Brain microvascular endothelial cell (primary cell): ENCODE results near the gene XG.

Experiments
- DNase-seq: peaks from one replicate; pipeline ENCODE4 v3.0.0-alpha.2; 2020
- H3K27ac ChIP-seq: fragments of 250-450 bp; sonication (Bioruptor Pico); 2 replicates; pipeline ENCODE4 v1.5.1; 2020; ENCODE audit warnings: mild to moderate bottlenecking, moderate library complexity
- H3K27me3 ChIP-seq: fragments of 250-450 bp; sonication (Bioruptor Pico); replicated peaks from 2 replicates; pipeline ENCODE4 v1.5.1; 2020; ENCODE audit warnings: mild to moderate bottlenecking
- H3K36me3 ChIP-seq: fragments of 250-450 bp; sonication (Bioruptor Pico); replicated peaks from 2 replicates; pipeline ENCODE4 v1.5.1; 2020; ENCODE audit warnings: mild to moderate bottlenecking
- H3K4me3 ChIP-seq: 2 replicates; pipeline ENCODE4 v1.5.1; 2011; ENCODE audit warnings: low read depth, mild to moderate bottlenecking, control low read depth, low read length, moderate library complexity
- CTCF ChIP-seq: IDR thresholded peaks from 2 replicates; pipeline ENCODE4 v1.5.1; 2011; ENCODE audit warnings: low read depth, mild to moderate bottlenecking, moderate library complexity, low read length, control low read depth, inconsistent platforms; ENCODE audit errors: missing control alignments
- in situ Hi-C: cut with HindIII; loops from 2 replicates; pipeline ENCODE4 v1.10.0; 2017; ENCODE audit warnings: low sequenced_read_pairs, low pct_ligation_motif_present

The XG gene

GRCh38 chrX:2855761-2856160 is 103.9 kb downstream of the XG start:
- no peak for DNase-seq
- Histone ChIP-seq H3K4me3 (no peak overlapping the region), H3K27ac (no peak overlapping the region), H3K27me3 (no peaks in the 10 kb centered on the region), H3K36me3 (no peaks in the 10 kb centered on the region)
- in situ Hi-C loops: no loop called here
- no peak for TF ChIP-seq CTCF

GRCh38 chrX:2857566-2857965 is 105.7 kb downstream of the XG start:
- in situ Hi-C loops: no loop called here
- H3K4me3 ChIP-seq: no peak overlapping the region
- no peaks in the 10 kb centered on the region for H3K36me3 ChIP-seq

GRCh38 chrX:2859197-2859797 is 107.5 kb downstream of the XG start:
- Histone ChIP-seq H3K4me3 (no peak overlapping the region), H3K27me3 (no peaks in the 10 kb centered on the region), H3K27ac (no peak overlapping the region), H3K36me3 (no peaks in the 10 kb centered on the region)
- TF ChIP-seq CTCF: no peak
- DNase-seq: no peak
- in situ Hi-C loops: no loop called here

More at GRCh38 chrX:2857566-2857965, 105.7 kb downstream of the XG start:
- no peak for DNase-seq
- H3K27ac ChIP-seq: no peak overlapping the region
- TF ChIP-seq CTCF: no peak
- H3K27me3 ChIP-seq: no peaks in the 10 kb centered on the region

GRCh38 chrX:2862404-2862803 is 110.6 kb downstream of the XG start:
- H3K36me3 ChIP-seq: no peaks in the 10 kb centered on the region
- no peak for DNase-seq
- H3K4me3 ChIP-seq: no peak overlapping the region
- no peak overlapping the region for H3K27ac ChIP-seq
- no peak for TF ChIP-seq CTCF
- in situ Hi-C loops: no loop called here
- no peaks in the 10 kb centered on the region for H3K27me3 ChIP-seq

GRCh38 chrX:2863646-2864045 is 111.8 kb downstream of the XG start:
- DNase-seq: no peak
- in situ Hi-C loops: no loop called here
- no peak overlapping the region for H3K27ac ChIP-seq

More at GRCh38 chrX:2863646-2864045, 111.8 kb downstream of the XG start:
- Histone ChIP-seq H3K27me3 (no peaks in the 10 kb centered on the region), H3K36me3 (no peaks in the 10 kb centered on the region), H3K4me3 (no peak overlapping the region)
- TF ChIP-seq CTCF: no peak
